HG03558 (cell line): Measurements from ENCODE around the gene STX4.

Source experiments
- ATAC-seq: cut with Tn5 transposase; IDR thresholded peaks from one replicate; pipeline ENCODE4 v1.9.1; 2021; ENCODE audit warnings: moderate number of reproducible peaks; ENCODE audit not compliant: unreplicated experiment; ENCODE audit errors: extremely low read depth

STX4 gene

GRCh38 chr16:31063843-31064611 is 30.7 kb downstream of the STX4 start:
- ATAC-seq: no peak

- ATAC-seq: no peak
Observed at GRCh38 chr16:31064882-31065461, 31.6 kb downstream of the STX4 start.

- ATAC-seq: no peak
Observed at GRCh38 chr16:31067342-31067741, 34.0 kb downstream of the STX4 start.

- no peak for ATAC-seq
Observed at GRCh38 chr16:31071861-31072260, 38.5 kb downstream of the STX4 start.

DNA sequence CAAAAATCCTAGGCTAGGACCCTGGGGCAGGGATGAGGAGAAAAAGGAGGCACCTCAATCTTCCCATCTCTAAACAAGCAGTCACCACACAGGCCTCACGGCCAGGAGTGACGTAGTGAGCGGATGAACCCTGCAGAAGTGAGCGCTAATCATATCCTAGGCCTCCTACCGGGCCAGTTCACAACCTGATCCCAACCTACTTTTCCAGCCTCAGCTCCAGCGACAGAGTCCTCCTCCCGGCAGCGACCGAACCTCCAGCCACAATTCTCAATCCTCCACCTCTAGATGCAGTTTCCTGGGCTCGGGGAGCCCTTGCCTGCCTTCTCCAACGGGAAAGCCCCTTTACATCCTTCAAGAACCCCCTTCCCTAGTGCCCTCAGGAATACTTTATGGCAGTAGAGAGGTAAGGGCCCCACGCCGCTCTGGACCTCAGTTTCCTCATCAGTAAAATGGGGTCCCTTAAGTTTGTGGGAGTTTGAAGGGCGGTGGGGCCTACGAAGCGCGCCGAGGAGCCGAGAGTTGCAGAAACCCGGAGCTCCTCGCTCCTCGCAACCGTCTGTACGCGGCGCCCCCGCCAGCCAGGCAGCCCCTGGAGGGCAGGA is 39.3 kb downstream of the STX4 start:
- no peak for ATAC-seq

DNA sequence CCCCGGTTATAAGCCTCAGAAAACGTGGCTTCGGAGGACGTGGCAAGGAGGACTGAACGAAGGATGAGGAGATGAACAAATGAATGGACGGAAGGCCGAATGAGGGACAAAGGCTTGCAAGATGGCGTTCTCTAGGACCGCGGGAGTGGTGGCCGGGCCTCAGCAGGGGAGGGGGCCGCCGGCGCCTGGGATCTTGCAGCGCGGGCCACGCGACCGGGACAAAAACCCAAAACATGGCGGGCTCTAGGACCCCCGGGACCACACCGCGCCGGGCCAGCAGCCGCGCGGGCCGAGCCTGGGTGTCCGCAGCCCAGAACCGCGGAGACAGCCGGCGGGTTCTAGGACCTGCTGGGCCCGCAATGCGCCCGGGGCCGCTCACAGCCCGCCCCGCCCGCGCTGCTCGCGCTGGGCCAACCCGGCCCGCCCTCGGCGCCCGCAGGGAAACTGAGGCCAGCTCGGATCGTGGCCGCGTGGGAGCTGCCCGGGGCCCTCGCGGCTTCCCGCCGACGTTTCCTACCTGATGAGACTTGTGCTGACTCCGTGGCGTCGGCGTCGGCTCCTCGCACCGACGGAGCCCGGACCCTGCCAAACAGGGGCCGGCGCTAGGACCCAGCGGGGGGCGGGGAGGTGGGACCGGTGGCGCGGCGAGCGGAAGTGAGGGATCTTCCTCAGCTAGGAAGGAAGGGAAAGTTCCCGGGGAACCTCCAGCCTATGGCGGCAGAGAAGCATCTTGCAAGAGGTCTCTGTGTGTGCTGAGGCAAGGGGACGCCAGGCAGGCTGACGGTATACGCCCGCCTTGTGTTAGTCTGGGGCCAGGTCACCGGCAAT is 40.0 kb downstream of the STX4 start:
- ATAC-seq: peak; percentile 29

- peak; percentile 35 for ATAC-seq
Observed at GRCh38 chr16:31073970-31074813, 40.8 kb downstream of the STX4 start, which contains the start of the genes ZNF646 and ZNF668. Gene ZNF646, plus strand, starts transcription at chr16:31074422. Its CDS starts 1,903 bp downstream, at chr16:31076325. Gene ZNF668, minus strand, starts transcription at chr16:31074240. Its CDS starts 9,781 bp downstream, at chr16:31064459.

DNA sequence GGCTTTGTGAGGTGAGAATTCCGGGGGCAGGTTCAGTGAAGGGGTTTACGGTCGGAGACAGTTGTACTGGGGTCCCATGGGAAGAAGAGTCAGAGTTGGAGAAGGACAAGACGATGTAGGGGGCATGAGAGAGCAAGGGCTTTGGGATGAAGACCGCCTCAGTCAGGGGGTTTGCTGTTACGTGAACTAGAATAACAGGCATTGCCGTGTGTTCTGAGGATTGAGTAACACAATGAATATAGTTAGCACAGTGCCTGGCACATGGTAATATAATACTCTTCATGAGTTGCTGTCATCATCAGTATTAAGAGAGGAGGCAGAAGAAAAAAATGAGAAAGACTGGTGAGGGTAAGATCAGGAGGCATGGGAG is 41.4 kb downstream of the STX4 start:
- ATAC-seq: no peak

GRCh38 chr16:31076319-31076718 is 43.0 kb downstream of the STX4 start:
- ATAC-seq: no peak

DNA sequence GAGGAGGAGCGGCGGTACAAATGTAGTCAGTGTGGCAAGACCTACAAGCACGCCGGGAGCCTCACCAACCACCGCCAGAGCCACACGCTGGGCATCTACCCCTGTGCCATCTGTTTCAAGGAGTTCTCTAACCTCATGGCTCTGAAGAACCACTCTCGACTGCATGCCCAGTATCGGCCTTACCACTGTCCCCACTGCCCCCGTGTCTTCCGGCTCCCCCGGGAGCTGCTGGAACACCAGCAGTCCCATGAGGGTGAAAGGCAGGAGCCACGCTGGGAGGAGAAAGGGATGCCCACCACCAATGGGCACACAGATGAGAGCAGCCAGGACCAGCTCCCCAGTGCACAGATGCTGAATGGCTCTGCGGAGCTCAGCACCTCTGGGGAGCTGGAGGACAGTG is 43.7 kb downstream of the STX4 start:
- ATAC-seq: no peak

- no peak for ATAC-seq
Observed at GRCh38 chr16:31077592-31078396, 44.4 kb downstream of the STX4 start.

GRCh38 chr16:31078597-31079341 is 45.4 kb downstream of the STX4 start:
- ATAC-seq: no peak

DNA sequence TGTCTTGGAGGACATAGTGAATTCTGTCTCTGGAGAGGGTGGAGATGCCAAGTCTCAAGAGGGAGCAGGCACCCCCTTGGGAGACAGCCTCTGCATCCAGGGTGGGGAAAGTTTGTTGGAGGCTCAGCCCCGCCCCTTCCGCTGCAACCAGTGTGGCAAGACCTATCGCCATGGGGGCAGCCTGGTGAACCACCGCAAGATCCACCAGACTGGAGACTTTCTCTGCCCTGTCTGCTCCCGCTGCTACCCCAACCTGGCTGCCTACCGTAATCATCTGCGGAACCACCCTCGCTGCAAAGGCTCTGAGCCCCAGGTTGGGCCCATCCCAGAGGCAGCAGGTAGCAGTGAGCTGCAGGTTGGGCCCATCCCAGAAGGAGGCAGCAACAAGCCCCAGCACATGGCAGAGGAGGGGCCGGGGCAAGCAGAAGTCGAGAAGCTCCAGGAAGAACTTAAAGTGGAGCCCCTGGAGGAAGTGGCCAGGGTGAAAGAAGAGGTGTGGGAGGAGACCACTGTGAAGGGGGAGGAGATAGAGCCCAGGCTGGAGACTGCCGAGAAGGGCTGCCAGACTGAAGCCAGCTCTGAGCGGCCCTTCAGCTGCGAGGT is 46.1 kb downstream of the STX4 start:
- ATAC-seq: no peak

DNA sequence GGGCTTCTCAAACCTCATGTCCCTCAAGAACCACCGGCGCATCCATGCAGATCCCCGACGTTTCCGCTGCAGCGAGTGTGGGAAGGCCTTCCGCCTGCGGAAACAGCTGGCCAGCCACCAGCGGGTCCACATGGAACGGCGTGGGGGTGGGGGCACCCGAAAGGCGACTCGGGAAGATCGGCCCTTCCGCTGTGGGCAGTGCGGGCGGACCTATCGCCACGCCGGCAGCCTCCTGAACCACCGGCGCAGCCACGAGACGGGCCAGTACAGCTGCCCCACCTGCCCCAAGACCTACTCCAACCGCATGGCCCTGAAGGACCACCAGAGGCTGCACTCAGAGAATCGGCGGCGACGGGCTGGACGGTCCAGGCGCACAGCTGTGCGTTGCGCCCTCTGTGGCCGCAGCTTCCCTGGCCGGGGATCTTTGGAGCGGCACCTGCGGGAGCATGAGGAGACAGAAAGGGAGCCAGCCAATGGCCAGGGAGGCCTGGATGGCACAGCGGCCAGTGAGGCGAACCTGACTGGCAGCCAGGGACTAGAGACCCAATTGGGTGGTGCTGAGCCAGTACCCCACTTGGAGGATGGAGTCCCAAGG is 46.8 kb downstream of the STX4 start:
- ATAC-seq: no peak

GRCh38 chr16:31080756-31081419 is 47.5 kb downstream of the STX4 start:
- ATAC-seq: no peak

- ATAC-seq: no peak
Observed at GRCh38 chr16:31081428-31082351, 48.3 kb downstream of the STX4 start.
